Gastroesophageal sphincter (tissue), 3 donors: Measurements from ENCODE around the gene GEMIN8.

Experiments used
- CTCF ChIP-seq, 4 experiments: fragments of 200-600 bp in 2 of 4; fragments of 450-650 bp in 2 of 4; sonication (generic) in 1 of 4; IDR thresholded peaks; one replicate each; pipeline ENCODE4 v1.5.1; 2017 to 2019; ENCODE audit warnings: antibody characterized with exemption in 4 of 4, mild to moderate bottlenecking in 2 of 4, moderate library complexity in 2 of 4
- POLR2A ChIP-seq, 2 donors: fragments of 450-650 bp; IDR thresholded peaks; one replicate each; pipeline ENCODE4 v1.6.1; 2017; ENCODE audit warnings: antibody characterized with exemption in 2 of 2, mild to moderate bottlenecking in 2 of 2, moderate library complexity in 1 of 2

GRCh38 chrX:14027511-14028019 is 2.1 kb downstream of the GEMIN8 start:
- TF ChIP-seq CTCF (IDR thresholded peaks at IDR 0.05) (no peak), POLR2A (IDR thresholded peaks at IDR 0.05) (no peak)
